Heart left ventricle (tissue), 13 donors: ENCODE results near the gene UBASH3A.

Experiments
- POLR2A ChIP-seq, 2 donors: fragments of 450-650 bp; IDR thresholded peaks; one replicate each; pipeline ENCODE4 v1.6.1; 2017; ENCODE audit warnings: antibody characterized with exemption in 2 of 2, mild to moderate bottlenecking in 2 of 2, moderate library complexity in 2 of 2
- TF ChIP-seq, protein P1 (sequence below), 12 donors: fragments of 200-600 bp; sonication (generic) in 4 of 12; IDR thresholded peaks; one replicate each; pipeline versions ENCODE4 v1.5.0 to v1.8.0; 2018 to 2022; ENCODE audit warnings: antibody characterized with exemption in 12 of 12, mild to moderate bottlenecking in 5 of 12
- donor health status: ischemic (EF 13 %, LVEDD 7.1; RV severe dilation, severe dysfunction).
- donor health status: DM: no; HTN: yes; CAD: no.
- donor health status: DM: no; HTN: no; CAD: no.
- donor health status: ischemic (EF 25% LVEDD 6.9; RV normal size, moderate dysfunction).
- donor health status: ischemic (EF 25% LVEDD 5.7; RV mildly dilated, moderate dysfunction).
- donor health status: ischemic (EF 35%, LVEDD 5.7; RV mildly dilated, moderate dysfunction).
- donor health status: nonischemic (EF 11% LVEDD 7.7; RV severe dilation, severe dysfunction).
- donor health status: DM: yes; HTN: yes; CAD: no.
- donor health status: PGD.
- donor health status: ischemic (EF 29% LVEDD 5.4; RV normal size, mild dysfunction).
- donor health status: nonischemic (EF 23%, LVEDD 6.1; RV moderate dilation, normal function).

- TF ChIP-seq, protein P1, sequence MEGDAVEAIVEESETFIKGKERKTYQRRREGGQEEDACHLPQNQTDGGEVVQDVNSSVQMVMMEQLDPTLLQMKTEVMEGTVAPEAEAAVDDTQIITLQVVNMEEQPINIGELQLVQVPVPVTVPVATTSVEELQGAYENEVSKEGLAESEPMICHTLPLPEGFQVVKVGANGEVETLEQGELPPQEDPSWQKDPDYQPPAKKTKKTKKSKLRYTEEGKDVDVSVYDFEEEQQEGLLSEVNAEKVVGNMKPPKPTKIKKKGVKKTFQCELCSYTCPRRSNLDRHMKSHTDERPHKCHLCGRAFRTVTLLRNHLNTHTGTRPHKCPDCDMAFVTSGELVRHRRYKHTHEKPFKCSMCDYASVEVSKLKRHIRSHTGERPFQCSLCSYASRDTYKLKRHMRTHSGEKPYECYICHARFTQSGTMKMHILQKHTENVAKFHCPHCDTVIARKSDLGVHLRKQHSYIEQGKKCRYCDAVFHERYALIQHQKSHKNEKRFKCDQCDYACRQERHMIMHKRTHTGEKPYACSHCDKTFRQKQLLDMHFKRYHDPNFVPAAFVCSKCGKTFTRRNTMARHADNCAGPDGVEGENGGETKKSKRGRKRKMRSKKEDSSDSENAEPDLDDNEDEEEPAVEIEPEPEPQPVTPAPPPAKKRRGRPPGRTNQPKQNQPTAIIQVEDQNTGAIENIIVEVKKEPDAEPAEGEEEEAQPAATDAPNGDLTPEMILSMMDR (IDR thresholded peaks at IDR 0.05) = no peak
- TF ChIP-seq POLR2A (IDR thresholded peaks at IDR 0.05) = no peak
These were observed 3.2 kb upstream of the UBASH3A start for GRCh38 chr21:42400525-42400924.
